ENCODE measurements around the gene TMEM217.

The TMEM217 gene

DNA sequence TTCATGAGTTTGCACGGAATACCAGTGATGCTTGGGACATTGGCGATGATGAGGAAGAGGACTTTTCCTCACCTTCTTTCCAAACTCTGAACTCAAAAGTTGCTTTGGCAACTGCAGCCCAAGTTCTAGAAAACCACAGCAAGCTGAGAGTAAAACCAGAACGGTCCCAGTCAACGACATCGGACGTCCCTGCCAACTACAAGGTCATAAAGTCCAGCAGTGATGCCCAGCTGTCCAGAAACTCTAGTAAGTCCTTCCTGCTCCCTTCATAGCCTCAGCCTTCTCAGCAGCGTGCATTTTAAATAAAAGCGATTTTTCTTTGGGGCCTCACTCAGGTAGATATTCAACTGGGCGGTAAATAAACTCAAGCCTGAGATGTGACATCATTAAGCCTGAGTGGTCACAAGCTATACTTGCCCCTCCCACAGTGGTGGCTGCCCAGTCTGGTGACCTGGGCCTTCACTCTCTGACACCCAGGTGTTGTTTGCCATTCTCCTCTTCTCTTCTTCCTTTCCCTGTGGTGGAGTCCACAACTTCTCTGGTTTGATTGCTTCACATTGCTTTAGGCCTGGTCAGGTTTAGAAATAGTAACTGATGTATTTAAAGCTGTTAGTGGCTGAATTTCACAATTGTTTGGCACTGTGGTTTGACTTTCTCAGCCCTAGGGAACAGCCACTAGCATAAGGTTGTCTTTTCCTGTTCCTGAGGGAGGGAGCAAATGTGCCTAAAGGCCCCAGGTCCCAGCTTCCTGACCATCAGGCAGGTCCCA is 21.6 kb upstream of the TMEM217 start:
- DNase-seq, result no peak

GRCh38 chr6:37277001-37277409 is 19.1 kb upstream of the TMEM217 start:
- no peak for DNase-seq

GRCh38 chr6:37275350-37275749 is 17.4 kb upstream of the TMEM217 start:
- no peak for DNase-seq

DNA sequence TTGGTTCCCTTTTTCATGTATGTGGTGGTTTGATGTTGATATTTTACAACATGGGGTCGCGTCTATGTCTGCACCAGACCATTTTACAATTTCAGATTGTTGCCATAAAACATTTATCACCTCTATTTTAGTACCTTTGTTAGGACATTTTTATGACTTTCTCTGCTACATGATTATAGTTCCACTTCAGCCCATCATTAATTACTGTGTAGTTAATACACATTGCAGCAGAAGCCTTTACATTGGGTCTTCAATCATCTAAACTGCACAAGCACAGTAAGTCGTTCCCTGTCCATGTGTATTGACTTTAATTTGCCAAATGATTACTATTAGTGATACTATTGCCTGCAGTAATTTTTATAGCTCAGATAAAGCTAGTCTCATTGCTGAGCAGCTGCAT is 15.7 kb upstream of the TMEM217 start:
- DNase-seq, result no peak

GRCh38 chr6:37272834-37273566 is 15.1 kb upstream of the TMEM217 start:
- no peak for DNase-seq

DNA sequence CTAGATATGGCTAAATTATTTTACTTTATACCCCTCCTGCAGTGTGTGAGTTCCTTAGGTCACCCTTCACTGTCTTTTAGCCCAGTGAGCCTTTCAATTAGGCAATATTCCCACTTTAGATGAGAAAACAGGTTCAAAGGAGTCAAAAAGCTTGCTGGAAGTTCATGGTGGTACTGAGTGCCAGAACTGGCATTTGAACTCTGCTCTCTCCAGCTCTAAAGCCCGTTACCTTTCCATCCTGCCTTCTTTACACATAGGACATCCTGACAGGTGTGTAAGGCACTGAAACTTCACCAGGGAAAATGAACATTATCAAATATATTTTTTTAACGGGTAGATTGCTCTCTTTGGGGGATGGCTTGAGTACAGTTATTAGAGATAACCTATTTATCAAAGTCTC is 11.2 kb upstream of the TMEM217 start:
- DNase-seq, result no peak

GRCh38 chr6:37265860-37266259 is 7.9 kb upstream of the TMEM217 start:
- DNase-seq, result no peak

DNA sequence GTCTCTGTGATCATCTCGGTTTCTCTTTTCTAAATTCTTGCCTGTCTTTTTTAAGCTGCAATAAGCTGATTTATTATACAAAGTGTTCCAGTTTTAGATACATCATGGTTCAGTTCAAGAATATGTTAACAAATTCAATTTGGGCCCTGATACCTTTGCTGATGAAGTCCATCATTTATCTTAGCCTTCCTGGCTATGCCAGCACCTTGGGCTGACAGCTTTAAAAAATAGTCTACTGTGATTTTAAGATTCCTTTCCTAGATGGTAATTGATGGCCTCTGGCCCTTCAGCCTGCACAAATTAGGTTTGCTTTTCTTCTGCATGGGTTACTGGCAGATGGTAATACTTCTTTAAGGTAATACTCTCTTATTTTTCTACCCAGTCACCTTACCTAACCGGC is 7.1 kb upstream of the TMEM217 start:
- no peak for DNase-seq

GRCh38 chr6:37262446-37263026 is 4.6 kb upstream of the TMEM217 start:
- no peak for DNase-seq

DNA sequence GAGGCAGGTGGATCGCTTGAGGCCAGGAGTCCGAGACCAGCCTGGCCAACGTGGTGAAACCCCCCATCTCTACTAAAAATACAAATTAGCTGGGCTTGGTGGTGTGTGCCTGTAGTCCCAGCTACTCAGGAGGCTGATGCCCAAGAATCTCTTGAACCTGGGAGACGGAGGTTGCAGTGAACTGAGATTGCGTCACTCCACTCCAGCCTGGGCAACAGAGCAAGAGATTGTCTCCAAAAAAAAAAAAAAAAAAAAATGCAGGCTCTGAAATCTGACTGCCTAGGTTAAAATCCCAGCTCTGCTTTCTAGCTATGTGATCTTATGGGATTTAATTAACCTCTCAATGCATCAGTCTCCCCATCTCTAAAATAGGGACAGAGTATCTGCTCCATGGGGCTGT is 3.3 kb upstream of the TMEM217 start:
- no peak for DNase-seq

DNA sequence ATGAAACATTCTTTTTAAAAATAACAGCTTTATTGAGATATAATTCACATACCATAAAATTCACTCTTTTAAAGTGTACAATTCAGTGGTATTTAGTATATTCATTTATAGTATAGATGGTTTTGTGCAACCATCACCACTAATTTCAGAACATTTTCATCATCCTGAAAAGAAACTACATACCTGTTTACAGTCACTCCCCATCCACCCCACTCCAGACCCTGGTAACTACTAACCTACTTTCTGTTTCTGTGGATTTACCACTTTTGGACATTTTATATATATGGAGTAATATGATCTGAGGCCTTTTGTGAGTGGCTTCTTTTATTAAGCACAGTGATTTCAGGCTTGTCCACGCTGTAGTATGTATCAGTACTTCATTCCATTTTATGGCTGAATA is 2.5 kb upstream of the TMEM217 start:
- no peak for DNase-seq

DNA sequence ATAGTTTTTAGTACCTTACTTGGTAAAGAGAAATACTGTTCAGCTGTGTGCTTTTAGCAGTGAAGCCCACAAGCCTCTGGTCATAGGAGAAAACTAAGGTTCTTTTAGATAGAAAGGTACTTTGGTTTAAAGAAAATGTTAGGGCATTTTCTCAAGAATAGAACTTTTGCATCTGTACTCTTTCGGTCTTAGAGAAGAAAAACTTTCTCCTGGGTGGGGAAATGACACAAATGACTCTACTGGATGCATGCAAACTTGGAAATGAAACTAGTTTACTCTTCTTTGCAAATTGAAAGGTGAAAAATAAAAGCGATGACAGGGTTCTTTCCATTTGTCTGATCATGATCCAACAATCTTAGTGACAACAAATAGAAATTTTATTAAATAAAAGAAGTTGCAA is 2.1 kb upstream of the TMEM217 start:
- no peak for DNase-seq

DNA sequence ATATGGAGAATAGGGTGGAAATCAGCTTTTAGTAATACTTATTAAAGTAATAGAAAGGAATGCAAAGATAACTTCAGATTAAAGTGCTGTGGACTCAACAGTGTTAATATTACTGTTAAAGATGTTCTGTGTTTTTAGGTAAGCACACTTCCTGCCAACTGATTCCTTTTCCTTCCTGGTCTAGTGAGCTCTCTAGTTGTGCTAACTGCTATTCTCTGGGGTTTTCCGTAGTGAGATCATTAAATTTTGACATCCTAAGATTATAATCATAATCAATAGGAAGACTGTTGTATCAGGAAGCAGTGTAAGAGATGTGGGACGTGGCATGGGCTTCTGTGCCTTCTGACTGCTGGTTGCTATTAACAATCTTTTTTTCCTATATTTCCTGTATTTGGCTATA is 1.2 kb upstream of the TMEM217 start:
- no peak for DNase-seq

- DNase-seq, result no peak
Observed at GRCh38 chr6:37258405-37259105, 611 bp upstream of the TMEM217 start.

DNA sequence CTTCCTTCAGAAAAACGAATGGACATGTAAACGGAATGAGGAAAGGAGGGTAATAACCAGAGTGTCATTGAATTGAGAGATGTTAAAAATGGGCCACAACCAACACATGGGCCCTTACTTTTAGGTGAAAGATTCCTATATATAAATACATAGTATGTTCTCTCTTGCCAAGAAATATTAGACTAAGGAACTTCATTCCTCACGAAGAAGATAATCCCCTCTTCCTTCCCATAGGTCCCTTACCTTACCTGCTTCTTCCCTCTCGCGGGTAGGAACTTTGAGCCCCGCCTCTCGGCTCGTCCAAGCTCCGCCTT is 667 bp downstream of the TMEM217 start:
- DNase-seq, result no peak

GRCh38 chr6:37256692-37257319 is 1.1 kb downstream of the TMEM217 start:
- DNase-seq, result no peak

DNA sequence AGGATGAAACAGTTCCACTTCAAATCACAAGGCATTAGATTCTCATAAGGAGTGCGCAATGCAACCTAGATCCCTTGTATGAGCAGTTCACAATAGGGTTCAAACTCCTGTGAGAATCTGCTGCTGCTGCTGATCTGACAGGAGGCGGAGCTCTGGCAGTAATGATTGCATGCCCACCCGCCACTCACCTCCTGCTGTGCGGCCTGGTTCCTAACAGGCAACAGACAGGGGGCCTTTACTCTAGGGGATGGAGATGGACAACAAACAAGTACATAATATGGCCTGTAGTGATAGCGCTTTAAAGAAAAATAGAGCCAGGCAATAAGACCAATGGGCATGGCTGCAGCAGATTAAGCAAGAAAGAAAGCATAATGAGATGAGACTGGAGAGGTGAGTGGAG is 3.1 kb downstream of the TMEM217 start:
- peak; percentile 29 for DNase-seq

- no peak for DNase-seq
Observed at GRCh38 chr6:37253486-37254007, 4.4 kb downstream of the TMEM217 start.

- DNase-seq, result no peak
Observed at GRCh38 chr6:37251211-37251780, 6.6 kb downstream of the TMEM217 start.

GRCh38 chr6:37244430-37245310 is 13.3 kb downstream of the TMEM217 start:
- peak; percentile 91 for DNase-seq

DNA sequence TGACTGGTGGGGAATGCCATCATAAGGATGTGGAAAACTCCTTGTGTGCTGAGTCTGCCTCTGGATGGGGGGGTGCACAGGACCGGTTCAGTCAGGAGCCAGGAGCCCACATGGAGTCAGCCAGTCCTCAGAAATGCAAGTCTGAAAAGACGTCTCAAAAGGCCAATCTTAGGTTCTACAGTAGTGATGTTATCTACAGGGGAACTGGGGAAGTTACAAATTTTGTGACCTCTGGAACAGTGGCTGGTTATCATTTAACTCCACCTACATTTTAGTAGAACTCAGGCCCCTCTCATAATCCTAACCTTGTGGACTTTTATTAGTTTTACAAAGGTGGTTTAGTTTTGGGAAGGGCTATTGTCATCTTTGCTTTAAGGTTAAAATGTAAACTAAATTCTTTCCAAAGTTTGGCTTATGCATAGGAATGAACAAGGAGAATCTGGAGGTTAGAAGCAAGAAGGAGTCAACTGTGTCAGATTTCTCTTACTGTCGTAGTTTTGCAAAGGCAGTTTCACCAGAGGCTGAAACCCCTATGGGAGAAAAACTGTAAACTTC is 14.1 kb downstream of the TMEM217 start:
- DNase-seq, result no peak
